Measurements from ENCODE around the gene CSAD. TPM values are rescaled to one million over a fixed set of nuclear protein-coding genes. Genes with fewer than 3 reads are reported as not detected.
"Not testable (repeated sequence)": the region's sequence is repeated elsewhere in the genome, so short reads cannot be mapped to it uniquely, and the experiment has no call there.

CSAD gene
- total RNA-seq, 1 experiment from 2014 or later: 12.2 TPM

GRCh38 chr12:53166837-53167236 is 13.9 kb downstream of the CSAD start:
- no peak for TF ChIP-seq CTCF (IDR thresholded peaks at IDR 0.05; ENCODE audit: unreplicated experiment)
- CTCF ChIA-PET: no interaction called here
- DNase-seq: no peak
- H3K36me3 Mint-ChIP-seq (ENCODE audit: insufficient read depth, unreplicated experiment): no peaks in the 10 kb centered on the region
- H3K4me3 Mint-ChIP-seq (ENCODE audit: low read depth, unreplicated experiment): no peak overlapping the region
- intact Hi-C loops (cut with micrococcal nuclease; ENCODE audit: unreplicated experiment): no loop called here
- H3K27ac Mint-ChIP-seq (ENCODE audit: unreplicated experiment): no peak overlapping the region
- no TSS peak for BruUV-seq (replicated peaks)
- no peaks in the 10 kb centered on the region for H3K4me1 Mint-ChIP-seq (ENCODE audit: low read depth, unreplicated experiment)
- no peaks in the 10 kb centered on the region for H3K9me3 Mint-ChIP-seq (ENCODE audit: low read depth, unreplicated experiment)
- no peaks in the 10 kb centered on the region for H3K27me3 Mint-ChIP-seq (ENCODE audit: unreplicated experiment)

- CTCF ChIA-PET; H3K27ac Mint-ChIP-seq (ENCODE audit: unreplicated experiment); H3K27me3 Mint-ChIP-seq (ENCODE audit: unreplicated experiment); DNase-seq; H3K36me3 Mint-ChIP-seq (ENCODE audit: insufficient read depth, unreplicated experiment); H3K4me3 Mint-ChIP-seq (ENCODE audit: low read depth, unreplicated experiment); H3K9me3 Mint-ChIP-seq (ENCODE audit: low read depth, unreplicated experiment); H3K4me1 Mint-ChIP-seq (ENCODE audit: low read depth, unreplicated experiment); BruUV-seq (replicated peaks); intact Hi-C loops (cut with micrococcal nuclease; ENCODE audit: unreplicated experiment): not testable (repeated sequence)
Measured at GRCh38 chr12:53163008-53163407, 17.7 kb downstream of the CSAD start.

- no peak for TF ChIP-seq CTCF (IDR thresholded peaks at IDR 0.05; ENCODE audit: unreplicated experiment)
- CTCF ChIA-PET: interaction anchor here (0.6 kb wide), 1 partner anchor 87 kb away, joined by 3 read pairs; no protein-coding TSS in a partner anchor
- no peak for DNase-seq
- Mint-ChIP-seq H3K4me1 (ENCODE audit: low read depth, unreplicated experiment) (no peaks in the 10 kb centered on the region), H3K9me3 (ENCODE audit: low read depth, unreplicated experiment) (no peaks in the 10 kb centered on the region), H3K36me3 (ENCODE audit: insufficient read depth, unreplicated experiment) (no peaks in the 10 kb centered on the region), H3K4me3 (ENCODE audit: low read depth, unreplicated experiment) (no peak overlapping the region), H3K27me3 (ENCODE audit: unreplicated experiment) (no peaks in the 10 kb centered on the region), H3K27ac (ENCODE audit: unreplicated experiment) (no peak overlapping the region)
- no TSS peak for BruUV-seq (replicated peaks)
- intact Hi-C loops (cut with micrococcal nuclease; ENCODE audit: unreplicated experiment): no loop called here
Measured at GRCh38 chr12:53161119-53161911, 19.4 kb downstream of the CSAD start.

DNA sequence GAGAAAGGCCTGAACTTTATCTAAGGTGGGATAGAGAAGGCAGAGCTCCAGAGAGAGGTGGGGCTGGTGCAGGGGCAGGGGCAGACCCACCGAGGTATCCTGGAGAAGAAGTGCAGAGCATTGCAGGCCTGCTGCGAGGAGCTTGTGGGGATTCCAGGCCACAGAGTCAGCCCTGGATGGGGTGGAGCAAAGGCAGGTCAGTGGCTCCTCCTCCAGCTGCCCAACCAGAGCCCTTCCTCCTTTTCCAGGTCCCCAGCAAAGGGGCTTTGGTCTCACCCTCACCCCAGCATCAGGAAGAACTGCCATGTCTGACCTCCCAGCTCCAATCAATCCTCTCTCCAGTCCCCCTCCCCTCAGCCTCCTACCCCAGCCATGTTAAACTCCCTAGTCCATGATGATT is 20.1 kb downstream of the CSAD start:
- no peaks in the 10 kb centered on the region for H3K4me1 Mint-ChIP-seq (ENCODE audit: low read depth, unreplicated experiment)
- DNase-seq: no peak
- no peak overlapping the region for H3K27ac Mint-ChIP-seq (ENCODE audit: unreplicated experiment)
- no peak for TF ChIP-seq CTCF (IDR thresholded peaks at IDR 0.05; ENCODE audit: unreplicated experiment)
- no peaks in the 10 kb centered on the region for H3K36me3 Mint-ChIP-seq (ENCODE audit: insufficient read depth, unreplicated experiment)
- CTCF ChIA-PET: no interaction called here
- intact Hi-C loops (cut with micrococcal nuclease; ENCODE audit: unreplicated experiment): no loop called here
- H3K4me3 Mint-ChIP-seq (ENCODE audit: low read depth, unreplicated experiment): no peak overlapping the region
- no peaks in the 10 kb centered on the region for H3K9me3 Mint-ChIP-seq (ENCODE audit: low read depth, unreplicated experiment)
- BruUV-seq (replicated peaks): no TSS peak
- no peaks in the 10 kb centered on the region for H3K27me3 Mint-ChIP-seq (ENCODE audit: unreplicated experiment)

GRCh38 chr12:53160000-53160399 is 20.7 kb downstream of the CSAD start:
- Mint-ChIP-seq H3K4me1 (ENCODE audit: low read depth, unreplicated experiment) (no peaks in the 10 kb centered on the region), H3K27ac (ENCODE audit: unreplicated experiment) (no peak overlapping the region), H3K36me3 (ENCODE audit: insufficient read depth, unreplicated experiment) (no peaks in the 10 kb centered on the region), H3K9me3 (ENCODE audit: low read depth, unreplicated experiment) (no peaks in the 10 kb centered on the region), H3K4me3 (ENCODE audit: low read depth, unreplicated experiment) (no peak overlapping the region), H3K27me3 (ENCODE audit: unreplicated experiment) (no peaks in the 10 kb centered on the region)
- no peak for DNase-seq
- no TSS peak for BruUV-seq (replicated peaks)
- CTCF ChIA-PET: interaction anchor here (0.9 to 1.3 kb wide), 4 partner anchors 20 to 185 kb away, joined by 3 to 5 read pairs (median 4); partner anchors contain the start of genes AAAS and ZNF740
- intact Hi-C loops (cut with micrococcal nuclease; ENCODE audit: unreplicated experiment): no loop called here
- TF ChIP-seq CTCF (IDR thresholded peaks at IDR 0.05; ENCODE audit: unreplicated experiment): no peak
